Stimulated activated memory B cell treated with anti-CD40 and anti-IgM and Interleukin-4, amounts not matched to agents 10 μg/mL and 1 μg/mL and 100 μg/mL, for 72 hours (primary cell): ENCODE results near the gene NGEF.
A peak's percentile ranks its signal among the peaks of the same experiment; 100 is the strongest.

Source experiments
- ATAC-seq: fragments of 150-1000 bp; cut with Tn5 transposase; 2 replicates; pipeline ENCODE4 v1.10.0; 2021
- H3K27ac Mint-ChIP-seq: one replicate; pipeline ENCODE4 v1.8.0; 2022; ENCODE audit warnings: mild to moderate bottlenecking, mixed read lengths
- H3K27me3 Mint-ChIP-seq: one replicate; pipeline ENCODE4 v1.8.0; 2022; ENCODE audit warnings: mixed read lengths
- H3K36me3 Mint-ChIP-seq: one replicate; pipeline ENCODE4 v1.8.0; 2022; ENCODE audit warnings: mixed read lengths
- H3K4me1 Mint-ChIP-seq: one replicate; pipeline ENCODE4 v1.8.0; 2022; ENCODE audit warnings: mixed read lengths
- H3K4me3 Mint-ChIP-seq: one replicate; pipeline ENCODE4 v1.8.0; 2022; ENCODE audit warnings: mild to moderate bottlenecking, moderate library complexity, mixed read lengths
- H3K9me3 Mint-ChIP-seq: one replicate; pipeline ENCODE4 v1.8.0; 2022; ENCODE audit warnings: mixed read lengths

NGEF gene

GRCh38 chr2:232872826-232873225, 140.2 kb downstream of the NGEF start:
- no peak for ATAC-seq
- H3K36me3 Mint-ChIP-seq, result peaks cover 8% of the 10 kb centered on the region
- no peaks in the 10 kb centered on the region for H3K9me3 Mint-ChIP-seq
- H3K4me1 Mint-ChIP-seq, result peaks cover 18% of the 10 kb centered on the region
- H3K27me3 Mint-ChIP-seq, result peaks cover 17% of the 10 kb centered on the region
- H3K4me3 Mint-ChIP-seq, result no peak overlapping the region
- no peak overlapping the region for H3K27ac Mint-ChIP-seq

DNA sequence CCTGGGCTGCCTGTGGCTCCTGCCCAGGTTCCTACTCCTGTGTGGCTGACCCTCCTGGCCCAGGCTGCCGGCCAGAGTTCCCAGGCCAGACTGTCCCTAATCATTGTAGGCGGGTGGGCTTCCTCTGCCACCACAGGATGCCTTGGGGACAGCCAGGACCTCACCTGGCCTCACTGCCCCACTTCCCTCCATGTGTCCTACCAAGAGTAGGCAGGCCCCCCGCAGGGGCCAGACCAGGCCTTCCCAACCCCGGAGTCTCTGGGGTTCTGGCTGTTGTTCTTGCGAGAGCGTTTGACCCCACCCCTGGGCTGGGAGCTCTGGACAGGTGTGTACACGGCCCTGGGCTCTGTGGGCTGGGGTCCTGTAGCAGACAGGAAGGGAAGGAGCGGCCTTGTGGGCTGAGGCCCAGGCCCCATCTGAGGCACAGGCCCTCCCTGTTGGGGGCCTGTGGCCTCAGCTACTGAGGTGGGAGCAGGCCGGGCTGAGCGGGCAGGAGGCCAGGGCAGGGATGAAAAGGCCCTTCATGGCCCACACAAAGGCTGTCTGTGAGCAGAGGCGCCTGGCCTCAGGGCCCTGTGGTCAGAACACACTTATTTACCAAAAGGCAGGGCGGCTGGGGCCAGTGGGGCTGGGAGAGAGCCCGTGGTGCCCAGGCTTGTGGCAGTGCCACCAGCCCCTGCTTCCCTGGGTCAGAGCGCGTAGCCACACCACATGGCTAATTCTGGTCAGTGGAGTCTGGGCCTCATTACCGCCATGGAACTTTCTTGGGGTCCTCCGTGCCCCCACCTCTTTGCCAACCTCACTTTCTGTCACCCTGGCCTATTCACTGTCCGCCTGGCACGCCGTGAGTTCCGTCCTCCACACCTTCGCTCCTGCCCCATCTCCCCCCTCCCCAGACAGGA, 141.0 kb downstream of the NGEF start:
- H3K36me3 Mint-ChIP-seq, result peaks cover 8% of the 10 kb centered on the region
- H3K4me1 Mint-ChIP-seq, result peaks cover 18% of the 10 kb centered on the region
- no peak overlapping the region for H3K4me3 Mint-ChIP-seq
- no peak for ATAC-seq
- peaks cover 17% of the 10 kb centered on the region for H3K27me3 Mint-ChIP-seq
- no peaks in the 10 kb centered on the region for H3K9me3 Mint-ChIP-seq
- H3K27ac Mint-ChIP-seq, result no peak overlapping the region

- Mint-ChIP-seq H3K27me3 (peaks cover 17% of the 10 kb centered on the region), H3K36me3 (peaks cover 8% of the 10 kb centered on the region), H3K27ac (no peak overlapping the region), H3K4me3 (no peak overlapping the region), H3K4me1 (peaks cover 18% of the 10 kb centered on the region), H3K9me3 (no peaks in the 10 kb centered on the region)
- no peak for ATAC-seq
Measured at GRCh38 chr2:232871418-232871834, 141.6 kb downstream of the NGEF start.

GRCh38 chr2:232870766-232871371, 142.2 kb downstream of the NGEF start:
- Mint-ChIP-seq H3K9me3 (no peaks in the 10 kb centered on the region), H3K36me3 (peaks cover 8% of the 10 kb centered on the region), H3K4me1 (peaks cover 18% of the 10 kb centered on the region), H3K4me3 (no peak overlapping the region), H3K27me3 (peaks cover 16% of the 10 kb centered on the region), H3K27ac (no peak overlapping the region)
- no peak for ATAC-seq

- no peak for ATAC-seq
- no peak within 1 kb of the TSS for H3K27ac Mint-ChIP-seq
- H3K36me3 Mint-ChIP-seq, result peaks cover 8% of the 10 kb centered on the region
- H3K27me3 Mint-ChIP-seq, result peaks cover 10% of the 10 kb centered on the region
- H3K4me1 Mint-ChIP-seq, result peaks cover 11% of the 10 kb centered on the region
- H3K4me3 Mint-ChIP-seq, result no peak within 1 kb of the TSS
- no peaks in the 10 kb centered on the region for H3K9me3 Mint-ChIP-seq
Measured at GRCh38 chr2:232870018-232870765, 142.9 kb downstream of the NGEF start, which contains the start of gene SNORC. SNORC (plus strand) TSS chr2:232870264; CDS start chr2:232870342, 78 bp downstream.

- ATAC-seq, result no peak
- Mint-ChIP-seq H3K27ac (no peak overlapping the region), H3K4me1 (peaks cover 7% of the 10 kb centered on the region), H3K27me3 (peaks cover 1% of the 10 kb centered on the region), H3K9me3 (no peaks in the 10 kb centered on the region), H3K4me3 (no peak overlapping the region), H3K36me3 (peaks cover 8% of the 10 kb centered on the region)
Measured at GRCh38 chr2:232869138-232870017, 143.7 kb downstream of the NGEF start.

DNA sequence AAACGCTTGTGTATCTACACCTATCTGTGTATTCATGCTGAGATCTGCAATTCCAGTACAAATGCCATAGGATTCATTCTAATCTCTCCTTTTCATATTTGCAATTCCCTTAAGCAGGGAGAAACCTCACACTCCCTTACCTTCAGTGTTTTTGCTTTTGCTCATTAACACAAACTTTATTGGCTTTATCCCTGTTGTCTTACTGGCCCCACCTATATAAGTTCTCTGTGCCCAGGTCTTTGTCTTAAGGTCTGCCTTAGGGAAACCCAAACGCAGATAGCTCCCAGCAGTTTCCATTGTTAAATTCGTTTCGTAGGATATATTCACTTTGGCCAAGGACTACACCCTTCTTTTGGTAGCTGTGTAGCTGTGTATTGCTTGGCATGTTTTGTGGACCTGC, 147.0 kb downstream of the NGEF start:
- Mint-ChIP-seq H3K4me1 (peaks cover 7% of the 10 kb centered on the region), H3K27ac (no peak overlapping the region), H3K27me3 (no peaks in the 10 kb centered on the region), H3K36me3 (peaks cover 8% of the 10 kb centered on the region), H3K4me3 (no peak overlapping the region), H3K9me3 (no peaks in the 10 kb centered on the region)
- no peak for ATAC-seq

DNA sequence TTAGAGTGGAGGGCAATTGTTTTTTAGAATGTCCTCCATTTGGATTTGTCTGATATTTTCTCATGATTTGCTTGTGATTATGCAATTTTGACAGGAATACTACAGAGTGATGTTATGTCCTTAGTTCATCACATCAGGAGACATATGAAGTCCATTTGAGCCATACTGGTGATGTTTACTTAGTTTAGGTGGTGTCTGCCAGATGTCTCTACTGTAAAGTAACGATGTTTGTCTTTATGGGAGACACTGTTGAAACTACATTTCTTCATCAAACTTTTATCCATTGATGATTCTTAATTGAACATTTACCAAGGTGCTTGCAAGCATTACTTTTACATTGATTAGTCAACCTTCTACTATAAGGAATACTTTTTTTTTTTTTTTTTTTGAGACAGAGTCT, 147.9 kb downstream of the NGEF start:
- H3K9me3 Mint-ChIP-seq, result no peaks in the 10 kb centered on the region
- H3K27ac Mint-ChIP-seq, result no peak overlapping the region
- H3K36me3 Mint-ChIP-seq, result peaks cover under 1% of the 10 kb centered on the region
- no peak for ATAC-seq
- H3K27me3 Mint-ChIP-seq, result no peaks in the 10 kb centered on the region
- H3K4me1 Mint-ChIP-seq, result peaks cover 7% of the 10 kb centered on the region
- no peak overlapping the region for H3K4me3 Mint-ChIP-seq

- Mint-ChIP-seq H3K27me3 (no peaks in the 10 kb centered on the region), H3K4me3 (no peak overlapping the region), H3K27ac (no peak overlapping the region), H3K9me3 (no peaks in the 10 kb centered on the region), H3K36me3 (peaks cover 11% of the 10 kb centered on the region), H3K4me1 (peaks cover 2% of the 10 kb centered on the region)
- no peak for ATAC-seq
Measured at GRCh38 chr2:232863996-232864395, 149.1 kb downstream of the NGEF start.

DNA sequence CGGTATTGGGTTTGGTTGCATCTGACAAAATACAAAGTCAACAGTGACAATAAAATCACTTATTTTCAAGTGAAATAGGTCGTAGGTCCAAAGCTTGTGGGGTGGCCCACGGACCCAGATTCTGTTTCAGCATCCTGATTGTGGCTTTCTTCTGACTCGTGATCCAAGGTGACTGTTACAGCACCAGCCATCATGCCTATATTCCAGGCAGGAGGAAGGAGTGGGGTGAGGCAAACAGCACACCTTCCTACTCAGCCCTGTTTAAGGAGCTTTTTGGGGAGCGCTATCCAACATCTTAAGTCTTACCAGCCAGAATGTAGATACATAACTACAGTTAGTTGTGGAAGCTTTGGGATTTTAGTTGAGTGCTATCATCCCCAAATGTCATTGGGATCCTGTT, 151.7 kb downstream of the NGEF start:
- H3K4me3 Mint-ChIP-seq, result no peak overlapping the region
- H3K36me3 Mint-ChIP-seq, result peaks cover 29% of the 10 kb centered on the region
- no peaks in the 10 kb centered on the region for H3K27me3 Mint-ChIP-seq
- no peak overlapping the region for H3K27ac Mint-ChIP-seq
- no peaks in the 10 kb centered on the region for H3K4me1 Mint-ChIP-seq
- ATAC-seq, result no peak
- no peaks in the 10 kb centered on the region for H3K9me3 Mint-ChIP-seq

DNA sequence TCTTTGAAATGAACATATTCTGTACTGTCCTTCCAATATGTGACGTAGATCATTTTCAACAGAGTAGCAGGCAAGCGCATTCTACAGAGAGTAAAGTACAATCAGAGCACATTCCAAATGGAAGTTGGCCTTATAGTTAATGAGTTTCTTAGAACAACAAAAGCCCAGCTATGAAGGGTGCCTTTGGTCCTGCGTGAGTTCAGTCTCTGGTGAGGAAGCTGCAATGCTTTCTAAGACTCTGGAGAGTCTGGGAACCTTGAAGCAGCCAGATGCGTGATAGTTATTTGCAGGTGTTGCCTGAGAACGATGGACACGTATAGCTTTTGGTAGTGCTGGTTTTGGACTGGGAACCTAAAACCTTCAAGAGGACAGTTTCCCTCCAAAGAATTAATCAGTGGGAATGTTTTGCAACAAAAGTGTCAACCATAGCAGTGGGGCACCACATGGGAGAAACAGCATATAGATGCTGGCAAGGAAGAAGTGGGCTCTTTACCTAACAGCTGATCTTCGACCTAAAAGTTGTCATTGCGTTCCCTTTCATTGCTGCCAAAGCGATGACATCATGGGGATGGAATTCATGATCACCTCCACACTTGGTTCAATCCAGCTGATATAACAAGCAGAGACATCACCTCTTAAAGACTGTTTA, 152.3 kb downstream of the NGEF start:
- Mint-ChIP-seq H3K27me3 (no peaks in the 10 kb centered on the region), H3K27ac (no peak overlapping the region), H3K9me3 (no peaks in the 10 kb centered on the region), H3K4me1 (no peaks in the 10 kb centered on the region), H3K4me3 (no peak overlapping the region), H3K36me3 (peaks cover 36% of the 10 kb centered on the region)
- ATAC-seq, result no peak

DNA sequence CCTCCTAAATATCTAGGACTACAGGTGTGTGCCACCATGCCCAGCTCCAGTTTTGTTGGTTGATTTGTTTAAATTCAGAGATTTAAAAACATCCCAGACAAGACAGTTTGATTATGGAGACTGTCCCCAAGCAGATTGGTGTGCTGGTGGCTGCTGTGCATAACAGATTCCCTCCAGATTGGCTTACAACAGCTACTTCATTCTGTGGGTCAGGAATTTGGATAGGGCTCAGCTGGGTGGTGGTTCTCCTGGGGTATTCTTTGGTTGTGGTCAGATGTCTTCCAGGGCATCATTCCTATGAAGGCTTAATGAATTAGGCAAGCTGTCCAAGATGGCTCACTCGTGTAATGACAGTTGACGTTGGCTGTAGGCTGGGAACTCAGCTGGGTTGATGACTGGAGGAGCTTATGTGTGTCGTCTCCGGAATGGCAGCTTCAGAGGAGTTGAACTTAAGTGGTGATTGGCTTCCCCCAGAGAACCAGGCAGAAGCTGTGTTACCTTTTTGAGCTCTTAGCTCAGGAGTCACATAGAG, 153.6 kb downstream of the NGEF start:
- no peak for ATAC-seq
- Mint-ChIP-seq H3K4me3 (no peak overlapping the region), H3K4me1 (no peaks in the 10 kb centered on the region), H3K27me3 (no peaks in the 10 kb centered on the region), H3K9me3 (no peaks in the 10 kb centered on the region), H3K27ac (peak overlapping the region; percentile 24), H3K36me3 (peaks cover 39% of the 10 kb centered on the region)

- Mint-ChIP-seq H3K9me3 (no peaks in the 10 kb centered on the region), H3K4me1 (no peaks in the 10 kb centered on the region), H3K36me3 (peaks cover 44% of the 10 kb centered on the region), H3K27me3 (no peaks in the 10 kb centered on the region), H3K27ac (no peak overlapping the region), H3K4me3 (no peak overlapping the region)
- no peak for ATAC-seq
Measured at GRCh38 chr2:232857158-232857563, 155.9 kb downstream of the NGEF start.

DNA sequence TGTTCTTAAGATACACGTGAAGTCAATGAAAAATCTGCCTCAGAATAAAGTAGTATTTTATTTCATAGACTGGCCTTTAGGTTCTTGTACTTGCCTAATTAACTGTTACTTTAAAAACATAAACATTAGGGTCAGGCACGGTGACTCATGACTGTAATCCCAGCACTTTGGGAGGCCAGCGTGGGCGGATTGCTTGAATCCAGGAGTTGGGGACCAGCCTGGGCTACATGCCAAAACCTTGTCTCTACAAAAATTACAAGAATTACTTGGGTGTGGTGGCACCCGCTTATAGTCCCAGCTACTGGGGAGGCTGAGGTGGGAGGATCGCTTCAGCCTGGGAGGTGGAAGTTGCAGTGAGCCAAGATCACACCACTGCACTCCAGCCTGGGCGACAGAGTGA, 159.0 kb downstream of the NGEF start:
- no peaks in the 10 kb centered on the region for H3K27me3 Mint-ChIP-seq
- H3K9me3 Mint-ChIP-seq, result no peaks in the 10 kb centered on the region
- no peak overlapping the region for H3K27ac Mint-ChIP-seq
- no peak for ATAC-seq
- no peaks in the 10 kb centered on the region for H3K4me1 Mint-ChIP-seq
- H3K4me3 Mint-ChIP-seq, result no peak overlapping the region
- H3K36me3 Mint-ChIP-seq, result peaks cover 50% of the 10 kb centered on the region
